Measurements from ENCODE around the gene TNS2. TPM values are rescaled to one million over a fixed set of nuclear protein-coding genes. Genes with fewer than 3 reads are reported as not detected.

TNS2 gene
- total RNA-seq, 1 experiment from 2014 or later: 3.4 TPM

- ChIA-PET POLR2A (ENCODE audit: low non-redundant PET) (no interaction called here), CTCF (interaction anchor here (2.1 kb wide), 1 partner anchor 10 kb away, joined by 6 read pairs; no protein-coding TSS in a partner anchor)
- no peak overlapping the region for H3K4me3 ChIP-seq (ENCODE audit: low read depth, low read length, poor library complexity, severe bottlenecking)
- DNase-seq (ENCODE audit: low spot score): no peak
- peaks cover 25% of the 10 kb centered on the region for H3K4me1 ChIP-seq (ENCODE audit: insufficient read depth, low read length, poor library complexity, severe bottlenecking)
- no peaks in the 10 kb centered on the region for H3K9me3 ChIP-seq (ENCODE audit: low read depth, low read length, poor library complexity, severe bottlenecking)
- H3K27ac ChIP-seq (ENCODE audit: low read depth, low read length, poor library complexity, severe bottlenecking): no peak overlapping the region
- H3K36me3 ChIP-seq (ENCODE audit: insufficient read depth, low read length, poor library complexity, severe bottlenecking): no peaks in the 10 kb centered on the region
- BruUV-seq (replicated peaks): no TSS peak
- TF ChIP-seq EZH2 (IDR thresholded peaks at IDR 0.05; ENCODE audit: borderline replicate concordance, low read depth, low read length, poor library complexity, severe bottlenecking) (no peak), CTCF (conservative IDR thresholded peaks at IDR 0.05; ENCODE audit: low read depth, low read length) (no peak)
- intact Hi-C loops (cut with micrococcal nuclease; ENCODE audit: unreplicated experiment): no loop called here
- H3K27me3 ChIP-seq (replicated peaks; ENCODE audit: insufficient read depth, low read depth, low read length, poor library complexity): no peaks in the 10 kb centered on the region
Observed at GRCh38 chr12:53056296-53056695, 6.4 kb downstream of the TNS2 start.

- H3K27me3 ChIP-seq (replicated peaks; ENCODE audit: insufficient read depth, low read depth, low read length, poor library complexity): no peaks in the 10 kb centered on the region
- no peaks in the 10 kb centered on the region for H3K36me3 ChIP-seq (ENCODE audit: insufficient read depth, low read length, poor library complexity, severe bottlenecking)
- ChIA-PET POLR2A (ENCODE audit: low non-redundant PET) (no interaction called here), CTCF (interaction anchor here (2.1 kb wide), 1 partner anchor 9 kb away, joined by 6 read pairs; no protein-coding TSS in a partner anchor)
- intact Hi-C loops (cut with micrococcal nuclease; ENCODE audit: unreplicated experiment): no loop called here
- H3K4me1 ChIP-seq (ENCODE audit: insufficient read depth, low read length, poor library complexity, severe bottlenecking): peaks cover 24% of the 10 kb centered on the region
- no peaks in the 10 kb centered on the region for H3K9me3 ChIP-seq (ENCODE audit: low read depth, low read length, poor library complexity, severe bottlenecking)
- no TSS peak for BruUV-seq (replicated peaks)
- TF ChIP-seq CTCF (conservative IDR thresholded peaks at IDR 0.05; ENCODE audit: low read depth, low read length) (no peak), EZH2 (IDR thresholded peaks at IDR 0.05; ENCODE audit: borderline replicate concordance, low read depth, low read length, poor library complexity, severe bottlenecking) (no peak)
- H3K27ac ChIP-seq (ENCODE audit: low read depth, low read length, poor library complexity, severe bottlenecking): no peak overlapping the region
- H3K4me3 ChIP-seq (ENCODE audit: low read depth, low read length, poor library complexity, severe bottlenecking): no peak overlapping the region
- no peak for DNase-seq (ENCODE audit: low spot score)
Observed at GRCh38 chr12:53056901-53057300, 7.0 kb downstream of the TNS2 start.

- H3K4me3 ChIP-seq (ENCODE audit: low read depth, low read length, poor library complexity, severe bottlenecking): no peak overlapping the region
- DNase-seq (ENCODE audit: low spot score): no peak
- TF ChIP-seq EZH2 (IDR thresholded peaks at IDR 0.05; ENCODE audit: borderline replicate concordance, low read depth, low read length, poor library complexity, severe bottlenecking): no peak
- no peak for TF ChIP-seq CTCF (conservative IDR thresholded peaks at IDR 0.05; ENCODE audit: low read depth, low read length)
- CTCF ChIA-PET: no interaction called here
- H3K27me3 ChIP-seq (replicated peaks; ENCODE audit: insufficient read depth, low read depth, low read length, poor library complexity): no peaks in the 10 kb centered on the region
- intact Hi-C loops (cut with micrococcal nuclease; ENCODE audit: unreplicated experiment): no loop called here
- POLR2A ChIA-PET (ENCODE audit: low non-redundant PET): no interaction called here
- H3K27ac ChIP-seq (ENCODE audit: low read depth, low read length, poor library complexity, severe bottlenecking): no peak overlapping the region
- no TSS peak for BruUV-seq (replicated peaks)
- no peaks in the 10 kb centered on the region for H3K9me3 ChIP-seq (ENCODE audit: low read depth, low read length, poor library complexity, severe bottlenecking)
- H3K36me3 ChIP-seq (ENCODE audit: insufficient read depth, low read length, poor library complexity, severe bottlenecking): no peaks in the 10 kb centered on the region
- peaks cover 17% of the 10 kb centered on the region for H3K4me1 ChIP-seq (ENCODE audit: insufficient read depth, low read length, poor library complexity, severe bottlenecking)
Observed at GRCh38 chr12:53057816-53058500, 8.1 kb downstream of the TNS2 start.

Data from A673 (cell line).